ENCODE measurements around the gene LRSAM1. TPM values are rescaled to one million over a fixed set of nuclear protein-coding genes. Genes with fewer than 3 reads are reported as not detected.

Gene LRSAM1
- total RNA-seq, 1 donor from 2014 or later, result 25.9 TPM

- intact Hi-C loops (cut with DNase I), result no loop called here
- Histone ChIP-seq H3K36me3 (peaks cover 81% of the 10 kb centered on the region), H3K27me3 (ENCODE audit: low read depth) (no peaks in the 10 kb centered on the region), H3K9me3 (peaks cover 12% of the 10 kb centered on the region), H3K27ac (peak overlapping the region; percentile 11), H3K4me3 (no peak overlapping the region), H3K4me1 (peaks cover 52% of the 10 kb centered on the region)
- ATAC-seq (peak in 1 of 2 donors; percentile 39), DNase-seq (no peak)
- peak; percentile 69 for TF ChIP-seq CTCF (IDR thresholded peaks at IDR 0.05)
Observed at GRCh38 chr9:127525401-127526188, 74.3 kb downstream of the LRSAM1 start.

DNA sequence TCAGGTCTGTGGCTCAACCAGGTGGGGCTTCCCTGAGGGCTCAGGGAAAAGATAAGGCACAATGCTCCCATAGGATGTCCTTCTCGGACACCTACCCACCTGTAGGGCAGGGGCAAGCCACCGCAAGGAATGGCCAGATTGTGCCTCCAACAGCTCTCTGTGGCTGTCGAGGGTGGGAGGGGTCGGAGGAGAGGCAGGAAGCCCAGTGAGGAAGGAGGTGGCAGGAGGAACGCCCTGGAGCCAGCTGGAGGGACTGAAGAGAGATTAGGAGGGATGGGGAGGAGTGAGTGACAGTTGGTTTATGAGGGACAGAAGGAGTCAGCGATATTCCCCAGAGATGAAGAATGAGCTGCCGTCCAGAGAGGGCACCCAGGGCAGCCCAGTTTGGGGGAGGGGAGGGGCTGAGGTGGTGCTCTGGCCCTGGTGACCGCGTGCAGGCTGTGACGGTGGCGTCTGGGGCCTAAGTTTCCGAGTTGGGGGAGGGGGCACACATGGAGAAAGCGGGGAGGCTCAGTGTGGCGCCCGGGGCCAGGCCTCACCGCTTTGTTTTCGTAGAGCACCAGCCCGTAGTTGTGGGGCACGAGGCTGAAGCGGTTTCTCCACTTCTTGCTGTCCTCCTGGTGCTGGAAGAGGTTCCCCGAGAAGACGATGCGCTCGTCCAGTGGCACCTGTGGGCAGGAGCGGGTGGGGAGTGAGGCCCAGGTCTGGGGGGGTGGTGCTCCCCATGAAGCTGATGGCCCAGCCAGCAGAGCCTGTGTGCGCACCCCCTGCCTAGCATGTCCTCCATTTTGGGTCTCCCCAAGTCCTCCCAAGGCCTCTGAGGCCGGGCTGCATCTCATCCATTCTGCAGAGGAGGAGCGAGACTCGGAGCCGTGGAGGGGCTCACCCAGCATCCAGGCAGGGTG lies 75.6 kb downstream of the LRSAM1 start:
- Histone ChIP-seq H3K36me3 (peaks cover 92% of the 10 kb centered on the region), H3K27me3 (ENCODE audit: low read depth) (no peaks in the 10 kb centered on the region), H3K9me3 (peaks cover 12% of the 10 kb centered on the region), H3K27ac (peak overlapping the region; percentile 53), H3K4me1 (peaks cover 42% of the 10 kb centered on the region), H3K4me3 (no peak overlapping the region)
- ATAC-seq, result no peak
- no peak for TF ChIP-seq CTCF (IDR thresholded peaks at IDR 0.05)
- DNase-seq, result no peak
- intact Hi-C loops (cut with DNase I), result no loop called here

- H3K27me3 ChIP-seq (ENCODE audit: low read depth), result no peaks in the 10 kb centered on the region
- ATAC-seq (no peak), DNase-seq (no peak)
- TF ChIP-seq CTCF (IDR thresholded peaks at IDR 0.05), result no peak
- peaks cover 34% of the 10 kb centered on the region for H3K4me1 ChIP-seq
- intact Hi-C loops (cut with DNase I), result no loop called here
- H3K27ac ChIP-seq, result peak overlapping the region; percentile 53
- H3K36me3 ChIP-seq, result peaks cover 85% of the 10 kb centered on the region
- no peak overlapping the region for H3K4me3 ChIP-seq
- peaks cover 12% of the 10 kb centered on the region for H3K9me3 ChIP-seq
Observed at GRCh38 chr9:127527560-127528268, 76.4 kb downstream of the LRSAM1 start.

DNA sequence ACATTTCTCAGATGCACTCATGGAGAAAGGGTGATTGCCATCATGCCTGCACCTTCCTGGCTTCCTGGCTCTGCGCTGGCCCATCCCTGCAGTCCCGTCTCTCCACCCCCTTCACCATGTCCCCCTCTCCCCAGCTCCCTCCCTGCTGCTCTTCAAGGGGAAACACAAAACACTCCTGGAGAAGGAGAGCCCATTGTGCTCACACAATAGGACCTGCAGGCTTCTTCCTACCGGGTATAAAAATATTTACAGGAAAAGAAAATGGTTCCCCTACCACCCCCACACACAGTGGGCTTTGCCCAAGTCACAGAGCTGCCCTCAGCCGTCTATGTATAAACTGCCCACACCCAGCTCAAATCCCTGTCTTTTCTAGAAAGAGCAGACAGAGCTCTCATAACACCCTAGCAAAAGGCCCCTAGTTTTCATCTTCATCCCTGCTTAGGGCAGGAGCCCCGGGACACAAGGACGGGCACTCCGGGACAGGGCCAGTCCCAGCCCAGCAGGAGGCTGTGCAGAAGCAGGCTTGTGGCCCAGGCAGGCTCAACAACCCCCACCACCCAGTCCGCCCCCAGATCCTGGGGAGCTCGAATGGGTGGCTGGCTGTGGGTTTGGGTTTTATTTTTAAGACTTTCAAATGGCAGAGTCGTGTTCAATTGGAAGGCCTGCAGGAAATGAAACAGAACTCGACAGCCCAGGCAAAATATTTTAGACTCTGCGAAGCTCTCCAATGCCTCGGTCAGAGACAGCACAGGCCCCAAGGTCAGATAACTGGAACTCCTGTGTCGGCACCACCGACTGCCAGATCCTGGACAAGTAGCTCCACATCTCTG lies 77.3 kb downstream of the LRSAM1 start:
- DNase-seq, result no peak
- TF ChIP-seq CTCF (IDR thresholded peaks at IDR 0.05), result no peak
- Histone ChIP-seq H3K27ac (peak overlapping the region; percentile 47), H3K27me3 (ENCODE audit: low read depth) (no peaks in the 10 kb centered on the region), H3K4me3 (no peak overlapping the region), H3K36me3 (peaks cover 77% of the 10 kb centered on the region), H3K4me1 (peaks cover 32% of the 10 kb centered on the region), H3K9me3 (peaks cover 8% of the 10 kb centered on the region)
- intact Hi-C loops (cut with DNase I), result no loop called here
- ATAC-seq, result no peak
